ENCODE measurements around the gene APOBEC3C.
"Not testable (repeated sequence)": the region's sequence is repeated elsewhere in the genome, so short reads cannot be mapped to it uniquely, and the experiment has no call there.

The APOBEC3C gene

GRCh38 chr22:39020021-39020651 lies 6.1 kb downstream of the APOBEC3C start:
- not testable (repeated sequence) for DNase-seq (ENCODE audit: low spot score)

GRCh38 chr22:39021552-39022250 lies 7.6 kb downstream of the APOBEC3C start:
- DNase-seq (ENCODE audit: low spot score): no peak

GRCh38 chr22:39024519-39025308 lies 10.7 kb downstream of the APOBEC3C start:
- no peak for DNase-seq (ENCODE audit: low spot score)

- no peak for DNase-seq (ENCODE audit: low spot score)
These were observed 12.6 kb downstream of the APOBEC3C start for GRCh38 chr22:39026509-39027150.

- no peak for DNase-seq (ENCODE audit: low spot score)
These were observed 13.7 kb downstream of the APOBEC3C start for GRCh38 chr22:39027717-39028116.

- no peak for DNase-seq (ENCODE audit: low spot score)
These were observed 14.2 kb downstream of the APOBEC3C start for GRCh38 chr22:39028281-39028680.

- no peak for DNase-seq (ENCODE audit: low spot score)
These were observed 15.2 kb downstream of the APOBEC3C start for GRCh38 chr22:39029227-39029626.

GRCh38 chr22:39030705-39031104 lies 16.6 kb downstream of the APOBEC3C start:
- DNase-seq (ENCODE audit: low spot score): no peak

- not testable (repeated sequence) for DNase-seq (ENCODE audit: low spot score)
These were observed 17.6 kb downstream of the APOBEC3C start for GRCh38 chr22:39031434-39032295.

- not testable (repeated sequence) for DNase-seq (ENCODE audit: low spot score)
These were observed 23.0 kb downstream of the APOBEC3C start for GRCh38 chr22:39037071-39037470.

- no peak for DNase-seq (ENCODE audit: low spot score)
These were observed 25.5 kb downstream of the APOBEC3C start for GRCh38 chr22:39039306-39040126.

- not testable (repeated sequence) for DNase-seq (ENCODE audit: low spot score)
These were observed 26.1 kb downstream of the APOBEC3C start for GRCh38 chr22:39040155-39040537.

GRCh38 chr22:39040538-39041296 lies 26.7 kb downstream of the APOBEC3C start, which contains the start of gene APOBEC3F:
Gene APOBEC3F, plus strand, starts transcription at chr22:39040864. Its CDS starts 97 bp downstream, at chr22:39040961.
- peak; percentile 53 for DNase-seq (ENCODE audit: low spot score)

GRCh38 chr22:39041908-39042307 lies 27.9 kb downstream of the APOBEC3C start:
- DNase-seq (ENCODE audit: low spot score): no peak

- DNase-seq (ENCODE audit: low spot score): not testable (repeated sequence)
These were observed 29.0 kb downstream of the APOBEC3C start for GRCh38 chr22:39043063-39043462.

GRCh38 chr22:39045136-39045535 lies 31.1 kb downstream of the APOBEC3C start:
- DNase-seq (ENCODE audit: low spot score): not testable (repeated sequence)

GRCh38 chr22:39049486-39049885 lies 35.4 kb downstream of the APOBEC3C start:
- not testable (repeated sequence) for DNase-seq (ENCODE audit: low spot score)

- not testable (repeated sequence) for DNase-seq (ENCODE audit: low spot score)
These were observed 37.9 kb downstream of the APOBEC3C start for GRCh38 chr22:39051844-39052495.

GRCh38 chr22:39055658-39056057 lies 41.6 kb downstream of the APOBEC3C start:
- DNase-seq (ENCODE audit: low spot score): no peak
